ACHN (cell line): Measurements from ENCODE around the gene PXDN.
"Not testable (repeated sequence)": the region's sequence is repeated elsewhere in the genome, so short reads cannot be mapped to it uniquely, and the experiment has no call there.

Experiments
- DNase-seq: peaks from one replicate; pipeline ENCODE4 v3.0.0-alpha.2; 2015
- in situ Hi-C: cut with HindIII; loops from 2 replicates; pipeline ENCODE4 v1.10.0; 2017; ENCODE audit warnings: low sequenced_read_pairs, low pct_ligation_motif_present, low pct_unique_long_range_greater_than_20kb

Gene PXDN

GRCh38 chr2:1736045-1736444, 8.3 kb downstream of the PXDN start:
- peak; percentile 38 for DNase-seq
- in situ Hi-C loops = loop anchor here (25.0 kb wide), 1 partner anchor 149 kb away; no protein-coding TSS in a partner anchor

- in situ Hi-C loops = loop anchor here (25.0 kb wide), 1 partner anchor 146 kb away; no protein-coding TSS in a partner anchor
- DNase-seq = not testable (repeated sequence)
Measured at GRCh38 chr2:1733298-1733697, 11.0 kb downstream of the PXDN start.

GRCh38 chr2:1731963-1732768, 12.1 kb downstream of the PXDN start:
- DNase-seq = peak; percentile 59
- in situ Hi-C loops = loop anchor here (25.0 kb wide), 1 partner anchor 145 kb away; no protein-coding TSS in a partner anchor

- peak; percentile 51 for DNase-seq
- in situ Hi-C loops = loop anchor here (25.0 kb wide), 1 partner anchor 144 kb away; no protein-coding TSS in a partner anchor
Measured at GRCh38 chr2:1731447-1731962, 12.8 kb downstream of the PXDN start.

GRCh38 chr2:1730015-1730927, 14.0 kb downstream of the PXDN start:
- in situ Hi-C loops = loop anchor here (25.0 kb wide), 1 partner anchor 143 kb away; no protein-coding TSS in a partner anchor
- DNase-seq = peak; percentile 50

- in situ Hi-C loops = loop anchor here (25.0 kb wide), 1 partner anchor 142 kb away; no protein-coding TSS in a partner anchor
Measured at GRCh38 chr2:1729242-1729641, 15.1 kb downstream of the PXDN start.

GRCh38 chr2:1728821-1729220, 15.5 kb downstream of the PXDN start:
- in situ Hi-C loops = loop anchor here (25.0 kb wide), 1 partner anchor 142 kb away; no protein-coding TSS in a partner anchor
- DNase-seq = peak; percentile 32

More at GRCh38 chr2:1729242-1729641, 15.1 kb downstream of the PXDN start:
- no peak for DNase-seq

GRCh38 chr2:1727796-1728474, 16.4 kb downstream of the PXDN start:
- DNase-seq = no peak
- in situ Hi-C loops = loop anchor here (25.0 kb wide), 1 partner anchor 141 kb away; no protein-coding TSS in a partner anchor

- in situ Hi-C loops = loop anchor here (25.0 kb wide), 1 partner anchor 140 kb away; no protein-coding TSS in a partner anchor
- no peak for DNase-seq
Measured at GRCh38 chr2:1727101-1727771, 17.1 kb downstream of the PXDN start.

- no peak for DNase-seq
- in situ Hi-C loops = loop anchor here (25.0 kb wide), 1 partner anchor 139 kb away; no protein-coding TSS in a partner anchor
Measured at GRCh38 chr2:1726558-1726957, 17.8 kb downstream of the PXDN start.

GRCh38 chr2:1724351-1724750, 20.0 kb downstream of the PXDN start:
- DNase-seq, in situ Hi-C loops: not testable (repeated sequence)

- DNase-seq = no peak
- in situ Hi-C loops = no loop called here
Measured at GRCh38 chr2:1723397-1724042, 20.8 kb downstream of the PXDN start.

- in situ Hi-C loops = no loop called here
Measured at GRCh38 chr2:1722692-1723091, 21.6 kb downstream of the PXDN start.

GRCh38 chr2:1721706-1722646, 22.3 kb downstream of the PXDN start:
- in situ Hi-C loops = no loop called here
- peak; percentile 89 for DNase-seq

More at GRCh38 chr2:1722692-1723091, 21.6 kb downstream of the PXDN start:
- no peak for DNase-seq

- no peak for DNase-seq
- in situ Hi-C loops = no loop called here
Measured at GRCh38 chr2:1718339-1719220, 25.7 kb downstream of the PXDN start.
